GM04503 (cell line): Measurements from ENCODE around the gene TEC.

Source experiments
- DNase-seq: peaks from one replicate; pipeline ENCODE4 v3.0.0-alpha.2; 2012; ENCODE audit warnings: low read depth

The TEC gene

DNA sequence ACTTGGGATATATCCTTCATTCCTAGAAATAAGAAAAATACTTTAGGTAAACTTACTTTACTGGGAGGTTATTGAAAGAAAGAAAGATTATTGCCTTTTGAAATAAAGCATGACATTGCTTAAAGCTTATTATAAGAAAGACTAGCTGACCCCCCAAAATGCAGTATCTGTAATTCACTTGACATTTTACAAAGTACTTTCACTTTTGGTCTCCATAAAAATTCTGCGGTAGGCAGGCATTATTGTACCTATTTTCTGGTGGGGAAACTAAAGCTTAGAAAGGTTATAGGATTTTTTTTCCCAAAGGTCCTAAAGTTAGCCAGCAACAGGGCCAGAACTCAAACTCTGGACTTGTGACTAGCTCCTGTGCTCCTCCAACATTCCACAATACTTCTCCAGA is 105.9 kb downstream of the TEC start:
- DNase-seq = no peak

GRCh38 chr4:48162162-48162561 is 107.5 kb downstream of the TEC start:
- DNase-seq = no peak

- no peak for DNase-seq
Measured at GRCh38 chr4:48157271-48157670, 112.4 kb downstream of the TEC start.

DNA sequence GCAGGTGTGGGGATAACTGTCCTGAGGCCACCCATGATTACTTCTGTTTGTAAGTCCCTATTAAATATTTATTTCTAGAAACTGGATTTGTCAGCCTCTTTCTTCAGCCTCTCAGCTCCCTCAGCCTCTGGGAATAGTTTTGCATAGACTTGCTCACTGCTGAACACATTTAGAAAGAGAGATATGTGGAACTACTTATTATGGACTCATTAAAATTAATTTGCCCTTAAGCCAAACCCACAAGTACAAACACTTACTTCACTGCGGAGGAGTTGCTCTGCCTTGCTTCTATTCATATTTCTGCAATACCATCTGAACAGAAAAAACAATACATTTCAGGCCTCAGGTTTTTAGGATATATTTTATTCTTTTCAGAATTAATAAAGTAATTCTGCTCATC is 113.2 kb downstream of the TEC start:
- no peak for DNase-seq

DNA sequence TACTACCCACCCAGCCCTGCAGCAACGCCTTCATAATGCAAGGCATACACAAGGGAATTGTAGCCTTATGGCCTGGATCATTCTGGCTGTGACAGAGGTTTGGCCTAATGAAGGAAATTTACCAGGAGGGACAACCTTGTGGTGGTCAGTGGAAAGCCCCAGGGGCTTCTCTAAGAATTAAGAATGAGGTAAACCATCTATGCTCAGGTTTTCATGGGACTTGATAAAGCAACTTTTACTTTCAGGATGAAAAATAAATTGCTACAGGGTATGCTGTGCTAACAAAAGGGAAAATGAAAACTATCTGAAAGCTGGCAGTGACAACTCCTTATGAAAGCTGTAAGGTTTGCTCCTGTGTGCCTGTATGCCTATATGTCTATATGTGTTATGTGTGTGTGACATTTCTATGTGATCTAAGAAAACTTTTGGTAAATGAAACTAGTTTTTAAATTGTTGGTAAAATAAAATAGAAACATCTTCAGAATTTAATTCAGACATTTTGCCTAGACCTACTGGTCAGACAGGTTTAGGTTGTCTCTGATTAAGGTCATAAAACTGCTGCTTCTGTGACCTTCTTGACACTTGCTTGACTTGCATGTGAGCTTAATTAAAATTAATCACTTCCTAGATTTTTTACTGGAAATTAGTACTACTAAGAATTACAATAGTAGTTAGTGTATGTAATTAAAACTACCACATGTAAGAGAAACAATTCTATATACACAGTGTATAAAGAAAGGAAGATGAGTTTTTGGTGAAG is 115.7 kb downstream of the TEC start:
- DNase-seq = no peak

GRCh38 chr4:48152259-48152658 is 117.4 kb downstream of the TEC start:
- no peak for DNase-seq

DNA sequence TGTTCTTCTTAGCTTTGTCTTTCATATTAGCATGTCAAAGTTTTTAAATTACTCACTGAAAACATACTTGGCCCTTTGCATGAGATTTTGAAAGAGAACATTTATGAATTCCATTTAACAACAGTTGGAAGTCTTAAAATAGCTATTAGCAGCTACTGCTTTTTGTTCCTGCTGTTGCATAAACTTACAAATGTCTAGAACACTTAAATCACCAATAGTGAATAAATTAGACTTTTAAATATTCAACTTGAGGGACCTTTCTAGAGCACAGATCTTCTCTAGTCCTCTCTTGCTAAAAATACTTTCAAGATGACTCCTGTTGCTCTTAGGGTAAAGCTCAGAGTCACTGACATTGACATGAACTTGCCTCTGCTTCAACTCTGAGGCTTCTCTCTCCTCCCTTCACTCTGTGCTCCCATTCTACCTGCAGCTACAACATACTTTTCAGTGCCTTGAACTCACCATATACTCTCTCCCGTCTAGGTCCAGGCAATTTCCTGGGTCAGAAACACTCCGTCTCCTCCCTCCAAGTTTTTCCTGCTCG is 119.7 kb downstream of the TEC start:
- DNase-seq = no peak

DNA sequence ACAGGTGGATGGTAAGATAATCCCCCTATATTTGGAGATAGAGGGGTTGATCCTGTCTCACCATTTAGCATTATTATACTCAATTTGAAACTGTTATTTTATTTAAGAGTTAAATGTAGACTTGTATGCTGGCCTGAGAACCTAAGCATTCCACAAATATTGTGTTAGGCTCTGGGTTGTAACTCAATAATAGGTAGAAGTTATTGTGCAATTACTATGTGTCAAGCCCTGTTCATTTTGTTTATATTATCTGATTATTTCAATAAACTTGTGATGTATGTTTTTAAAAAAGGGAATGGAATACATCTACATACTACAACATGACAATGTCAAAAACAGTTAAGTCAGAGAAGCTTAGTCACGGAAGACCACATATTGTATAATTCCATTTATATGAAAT is 122.0 kb downstream of the TEC start:
- no peak for DNase-seq

GRCh38 chr4:48141048-48141447 is 128.6 kb downstream of the TEC start:
- DNase-seq = peak; percentile 9

DNA sequence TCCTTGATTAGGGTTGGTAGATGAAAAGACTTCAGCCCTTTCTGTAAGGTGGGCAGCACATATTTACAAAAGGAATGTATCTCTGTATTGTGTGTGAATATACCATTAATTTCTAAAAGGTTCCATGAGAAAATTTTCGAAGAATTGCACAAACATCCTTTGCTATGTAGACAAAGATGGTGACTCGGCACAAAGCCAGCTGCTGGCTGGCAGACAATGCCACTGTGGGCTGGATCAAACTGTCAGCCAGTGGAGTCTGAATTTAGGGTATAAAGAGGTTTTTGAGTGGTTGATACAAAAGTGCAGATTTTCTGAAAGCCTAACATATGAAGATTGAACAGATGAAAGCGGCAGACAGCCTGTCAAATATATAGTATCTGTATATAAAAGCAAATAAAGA is 129.9 kb downstream of the TEC start:
- no peak for DNase-seq

DNA sequence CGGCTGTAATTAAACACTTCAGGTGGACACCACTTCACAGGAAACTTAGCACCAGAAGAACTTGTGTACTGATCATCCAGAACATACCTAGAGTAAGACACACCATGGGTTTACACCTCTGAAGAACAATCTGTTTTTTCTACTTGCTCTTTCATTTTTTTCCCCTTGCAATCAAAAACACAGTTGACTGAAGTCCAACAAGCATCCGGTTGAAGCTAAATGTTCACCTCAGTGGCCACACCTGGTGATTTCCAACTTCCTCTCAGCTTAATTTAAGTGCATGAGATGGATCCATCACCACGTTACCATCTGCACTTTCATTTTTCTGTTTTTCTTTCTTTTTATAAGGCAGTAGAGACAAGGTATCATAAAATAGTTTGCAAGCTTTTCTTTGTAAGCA is 130.7 kb downstream of the TEC start:
- no peak for DNase-seq

DNA sequence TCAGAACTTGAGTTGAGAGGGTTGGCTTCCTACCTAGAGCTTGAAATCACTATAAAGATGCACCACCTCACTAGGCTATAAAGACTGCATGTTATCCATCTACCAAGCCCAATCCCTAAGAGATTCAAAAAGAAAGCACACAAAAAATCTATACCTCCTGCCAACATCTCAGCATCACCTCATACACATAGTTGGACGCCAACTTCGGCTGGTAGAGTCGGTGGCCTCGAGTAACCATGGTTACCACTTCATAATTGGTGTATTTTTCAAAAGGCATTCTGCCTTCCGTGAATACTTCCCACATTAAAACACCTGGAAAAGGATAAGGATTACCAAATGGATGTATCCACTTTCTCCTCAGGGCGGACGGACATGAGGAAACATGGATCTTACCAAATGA is 131.1 kb downstream of the TEC start:
- no peak for DNase-seq

- DNase-seq = no peak
Measured at GRCh38 chr4:48137846-48138245, 131.8 kb downstream of the TEC start.

DNA sequence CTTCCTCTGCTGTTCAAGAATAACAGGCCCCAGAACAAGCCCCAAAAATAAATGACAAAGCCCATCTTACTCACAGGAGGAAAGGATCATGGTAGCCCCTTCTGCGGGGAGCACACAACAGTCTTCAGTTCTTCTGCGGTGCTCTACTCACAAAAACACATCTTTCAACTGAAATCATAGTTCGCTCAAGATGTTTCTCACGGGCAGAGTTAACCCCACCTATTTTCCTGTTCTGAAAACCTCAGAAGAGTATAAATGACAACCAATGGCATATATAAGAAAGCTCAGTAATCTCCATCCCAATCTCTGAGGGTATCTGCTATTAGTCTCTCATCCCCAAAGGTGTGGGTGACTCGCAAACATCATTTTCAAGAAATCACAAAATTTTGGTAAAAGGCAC is 135.6 kb downstream of the TEC start, which contains the start of gene TXK:
Gene TXK, minus strand, starts transcription at position 170 of the 400 bp plus-strand sequence. Its CDS starts 80 bp downstream, at position 90.
- DNase-seq = no peak

DNA sequence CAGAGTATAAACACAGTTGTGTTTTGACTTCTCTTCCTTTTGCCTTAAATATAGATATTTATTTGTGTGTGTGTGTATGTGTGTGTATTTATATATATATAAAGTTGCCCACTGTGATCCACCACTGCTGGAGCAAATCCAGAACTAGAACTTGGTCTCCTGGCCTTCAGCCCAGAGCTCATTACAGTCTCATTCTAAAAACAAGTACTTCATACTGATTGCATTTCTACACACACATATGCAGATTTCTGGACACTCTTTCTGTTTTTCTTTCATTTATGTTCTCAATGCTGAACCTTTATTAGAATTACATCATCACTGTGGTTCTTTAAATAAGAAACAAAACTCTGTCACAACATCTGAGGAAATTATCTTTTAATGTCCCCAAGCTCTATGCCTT is 136.0 kb downstream of the TEC start:
- no peak for DNase-seq

- DNase-seq = no peak
Measured at GRCh38 chr4:48131736-48132135, 137.9 kb downstream of the TEC start.

GRCh38 chr4:48130100-48130499 is 139.5 kb downstream of the TEC start:
- DNase-seq = no peak

DNA sequence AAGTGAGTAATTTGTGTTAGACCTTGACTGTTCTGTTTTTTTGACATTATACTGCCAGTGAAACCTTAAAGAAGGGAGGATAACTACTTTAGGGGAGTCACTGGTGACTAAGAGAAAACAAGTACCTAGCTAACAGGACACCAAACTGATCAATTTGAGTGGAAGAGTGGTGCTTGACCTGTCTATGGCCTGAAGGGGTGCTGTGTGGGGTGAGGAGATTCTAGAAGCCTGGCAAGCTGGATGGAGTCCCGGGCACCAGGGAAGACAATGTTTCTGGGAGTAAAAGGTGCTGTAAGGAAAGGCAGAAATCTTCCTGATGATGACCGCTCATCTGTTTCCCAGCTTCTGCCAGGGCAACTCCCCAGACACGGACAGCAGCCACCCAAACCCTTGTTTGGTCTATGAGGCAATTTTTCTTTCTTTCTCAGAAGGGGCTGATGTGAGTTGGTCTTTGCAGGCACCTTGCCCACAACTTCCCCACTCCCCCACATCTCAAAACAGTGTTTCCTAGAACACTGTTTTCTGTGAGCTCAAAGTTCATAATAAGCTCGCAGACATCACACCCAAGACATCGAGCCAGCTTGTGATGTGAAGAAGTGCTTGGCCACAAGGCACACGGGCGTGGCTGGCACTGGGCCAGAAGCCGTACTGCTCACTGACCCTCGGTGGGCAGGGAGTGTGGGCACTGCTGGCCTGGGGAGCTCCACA is 140.2 kb downstream of the TEC start:
- no peak for DNase-seq

DNA sequence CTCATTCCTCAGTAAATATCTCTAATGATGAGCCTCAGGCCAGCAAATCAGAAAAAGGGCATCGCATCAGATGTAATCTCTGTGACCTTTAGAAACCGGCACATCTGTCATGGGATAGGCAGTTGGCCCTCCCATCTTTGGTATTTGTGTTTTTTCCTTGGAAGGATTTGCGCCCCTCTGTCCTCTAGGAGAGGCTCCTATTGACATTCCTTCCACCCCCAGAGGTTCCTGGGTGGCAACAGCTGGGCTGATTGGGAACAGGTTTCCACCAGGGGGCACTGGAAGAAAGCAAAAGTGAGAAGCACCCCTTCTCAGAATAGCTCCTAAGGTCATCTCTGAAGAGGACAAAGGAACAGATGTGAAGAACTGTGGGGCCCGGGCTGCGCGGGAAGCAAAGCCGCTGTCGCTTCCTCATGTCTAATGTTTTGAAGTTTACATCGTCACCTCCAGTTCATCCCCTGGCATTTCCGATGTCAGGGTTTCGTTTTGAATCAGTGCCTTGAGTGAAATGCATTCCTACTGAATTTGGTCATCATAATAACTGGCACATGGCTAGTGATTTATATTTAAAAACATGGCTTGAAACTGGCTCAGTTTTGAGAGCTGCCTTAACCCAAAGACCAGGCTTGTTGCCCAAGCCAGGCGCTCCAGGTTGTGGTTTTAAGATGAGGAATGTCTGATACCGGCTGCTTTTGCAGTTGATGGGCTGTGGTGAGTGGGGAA is 141.8 kb downstream of the TEC start:
- peak; percentile 88 for DNase-seq

GRCh38 chr4:48127231-48127630 is 142.4 kb downstream of the TEC start:
- no peak for DNase-seq

- DNase-seq = no peak
Measured at GRCh38 chr4:48126621-48127020, 143.0 kb downstream of the TEC start.

DNA sequence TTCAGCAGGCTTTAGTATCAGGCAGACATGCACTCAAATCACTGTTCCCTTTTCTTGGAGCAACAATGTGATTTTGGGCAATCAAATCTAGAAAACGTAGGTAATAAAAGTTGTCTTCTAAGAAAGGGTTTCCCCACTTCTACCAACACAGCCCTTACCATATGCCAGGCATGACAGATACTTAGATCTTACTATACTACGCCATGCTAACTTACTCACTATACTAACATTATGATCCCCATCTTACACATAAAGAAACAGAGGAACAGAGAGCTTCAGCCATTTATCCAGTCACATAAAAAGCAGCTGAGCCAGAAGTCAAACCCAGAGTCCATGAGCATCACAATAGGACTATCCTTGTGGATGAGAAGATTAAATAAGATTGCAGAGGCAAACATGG is 144.8 kb downstream of the TEC start:
- DNase-seq = no peak

DNA sequence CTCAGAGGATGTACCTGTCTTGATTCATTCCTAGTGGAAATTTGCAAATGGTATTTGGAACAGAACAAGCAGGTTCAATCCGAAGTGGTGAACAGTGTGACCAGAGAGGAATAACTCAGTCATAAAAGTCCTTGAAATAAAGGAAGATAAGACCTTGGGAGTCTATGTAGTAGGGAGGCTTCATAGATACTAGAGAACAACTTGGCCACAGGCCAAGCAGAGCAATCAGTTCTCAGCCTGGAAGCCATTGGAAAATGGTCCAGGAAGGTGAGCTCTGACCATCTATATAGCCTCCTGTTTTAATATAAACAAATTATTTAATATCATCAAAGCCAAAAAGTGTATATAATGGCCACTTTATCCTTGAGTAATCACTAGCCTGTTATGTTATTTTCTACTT is 146.9 kb downstream of the TEC start:
- no peak for DNase-seq
